Measurements from ENCODE around the gene CDT1. TPM values are rescaled to one million over a fixed set of nuclear protein-coding genes. Genes with fewer than 3 reads are reported as not detected.

Gene CDT1
- total RNA-seq, 1 donor from 2014 or later = 25.3 TPM

DNA sequence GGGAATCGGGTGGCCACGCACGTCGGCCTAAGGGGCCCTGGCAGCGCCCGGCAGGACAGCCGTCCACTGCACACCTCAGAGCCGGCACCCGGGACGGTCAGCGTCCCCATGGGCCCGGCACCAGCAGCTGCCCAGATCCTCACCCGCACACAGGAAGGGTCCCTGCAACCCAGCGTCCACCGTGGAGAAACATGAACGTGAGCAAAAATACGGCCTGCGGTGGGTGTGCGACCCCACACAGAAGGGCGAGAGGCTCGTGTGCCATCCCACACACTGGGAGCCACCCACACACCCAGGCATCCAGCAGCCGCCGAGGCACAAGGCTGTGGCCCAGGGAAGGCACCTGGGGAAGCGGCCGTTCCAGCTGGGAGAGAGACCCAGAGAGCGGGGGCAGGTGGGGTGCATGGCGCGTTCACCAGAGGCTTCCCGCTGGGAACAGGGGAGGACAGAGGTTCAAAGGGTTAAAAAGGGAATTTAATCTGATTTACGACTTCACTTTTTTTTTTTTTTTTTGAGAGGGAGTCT, 25.0 kb upstream of the CDT1 start:
- H3K4me1 Mint-ChIP-seq (ENCODE audit: low read depth) = peaks cover 7% of the 10 kb centered on the region
- H3K4me3 Mint-ChIP-seq (ENCODE audit: low read depth) = no peak overlapping the region
- no peak for DNase-seq (ENCODE audit: low spot score, unreplicated experiment)
- TF ChIP-seq, protein P1, sequence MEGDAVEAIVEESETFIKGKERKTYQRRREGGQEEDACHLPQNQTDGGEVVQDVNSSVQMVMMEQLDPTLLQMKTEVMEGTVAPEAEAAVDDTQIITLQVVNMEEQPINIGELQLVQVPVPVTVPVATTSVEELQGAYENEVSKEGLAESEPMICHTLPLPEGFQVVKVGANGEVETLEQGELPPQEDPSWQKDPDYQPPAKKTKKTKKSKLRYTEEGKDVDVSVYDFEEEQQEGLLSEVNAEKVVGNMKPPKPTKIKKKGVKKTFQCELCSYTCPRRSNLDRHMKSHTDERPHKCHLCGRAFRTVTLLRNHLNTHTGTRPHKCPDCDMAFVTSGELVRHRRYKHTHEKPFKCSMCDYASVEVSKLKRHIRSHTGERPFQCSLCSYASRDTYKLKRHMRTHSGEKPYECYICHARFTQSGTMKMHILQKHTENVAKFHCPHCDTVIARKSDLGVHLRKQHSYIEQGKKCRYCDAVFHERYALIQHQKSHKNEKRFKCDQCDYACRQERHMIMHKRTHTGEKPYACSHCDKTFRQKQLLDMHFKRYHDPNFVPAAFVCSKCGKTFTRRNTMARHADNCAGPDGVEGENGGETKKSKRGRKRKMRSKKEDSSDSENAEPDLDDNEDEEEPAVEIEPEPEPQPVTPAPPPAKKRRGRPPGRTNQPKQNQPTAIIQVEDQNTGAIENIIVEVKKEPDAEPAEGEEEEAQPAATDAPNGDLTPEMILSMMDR (IDR thresholded peaks at IDR 0.05; ENCODE audit: unreplicated experiment) = no peak
- H3K36me3 Mint-ChIP-seq (ENCODE audit: insufficient read depth) = no peaks in the 10 kb centered on the region
- H3K27me3 Mint-ChIP-seq = peaks cover 22% of the 10 kb centered on the region
- no peaks in the 10 kb centered on the region for H3K9me3 Mint-ChIP-seq (ENCODE audit: low read depth)
- no peak overlapping the region for H3K27ac Mint-ChIP-seq

DNA sequence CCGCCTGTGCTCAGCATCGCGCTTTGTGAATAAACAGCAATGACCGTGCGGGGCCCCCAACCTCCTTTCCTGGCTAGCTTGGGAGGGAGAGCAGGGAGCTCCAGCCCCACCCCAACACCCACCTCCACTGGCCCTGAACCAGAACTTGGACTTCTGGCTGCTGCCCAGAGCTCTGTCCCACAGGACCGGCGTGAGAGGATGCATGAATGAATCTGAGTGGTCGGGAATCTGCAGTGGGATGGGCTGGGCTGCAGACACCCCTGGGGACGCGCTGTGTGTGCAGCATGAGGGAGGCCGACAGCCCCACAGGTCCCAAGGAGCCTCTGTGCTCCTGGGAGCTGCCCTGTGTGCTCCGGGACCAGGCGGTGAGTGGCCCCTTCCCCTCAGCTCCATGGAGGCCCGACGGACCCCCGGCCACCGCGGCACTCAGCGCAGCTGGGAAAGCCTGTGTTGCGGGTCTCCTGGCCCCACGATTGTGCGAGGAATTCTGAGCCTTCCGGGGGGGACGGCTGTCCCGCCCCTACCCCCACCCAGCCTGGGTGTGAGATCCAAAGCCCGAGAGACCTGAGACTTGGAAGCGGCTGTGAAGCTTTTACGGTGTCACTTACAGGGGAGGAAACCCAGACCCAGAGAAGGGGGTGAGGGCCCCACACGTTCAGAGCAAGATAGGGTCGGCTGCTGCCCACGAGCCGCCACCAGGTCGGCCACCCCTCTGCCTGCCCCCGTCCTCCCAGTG, 24.0 kb upstream of the CDT1 start:
- Mint-ChIP-seq H3K4me1 (ENCODE audit: low read depth) (peaks cover 3% of the 10 kb centered on the region), H3K4me3 (ENCODE audit: low read depth) (no peak overlapping the region), H3K27me3 (peaks cover 23% of the 10 kb centered on the region), H3K27ac (no peak overlapping the region), H3K9me3 (ENCODE audit: low read depth) (no peaks in the 10 kb centered on the region), H3K36me3 (ENCODE audit: insufficient read depth) (no peaks in the 10 kb centered on the region)
- no peak for DNase-seq (ENCODE audit: low spot score, unreplicated experiment)
- TF ChIP-seq, protein P1 (IDR thresholded peaks at IDR 0.05; ENCODE audit: unreplicated experiment) = no peak

DNA sequence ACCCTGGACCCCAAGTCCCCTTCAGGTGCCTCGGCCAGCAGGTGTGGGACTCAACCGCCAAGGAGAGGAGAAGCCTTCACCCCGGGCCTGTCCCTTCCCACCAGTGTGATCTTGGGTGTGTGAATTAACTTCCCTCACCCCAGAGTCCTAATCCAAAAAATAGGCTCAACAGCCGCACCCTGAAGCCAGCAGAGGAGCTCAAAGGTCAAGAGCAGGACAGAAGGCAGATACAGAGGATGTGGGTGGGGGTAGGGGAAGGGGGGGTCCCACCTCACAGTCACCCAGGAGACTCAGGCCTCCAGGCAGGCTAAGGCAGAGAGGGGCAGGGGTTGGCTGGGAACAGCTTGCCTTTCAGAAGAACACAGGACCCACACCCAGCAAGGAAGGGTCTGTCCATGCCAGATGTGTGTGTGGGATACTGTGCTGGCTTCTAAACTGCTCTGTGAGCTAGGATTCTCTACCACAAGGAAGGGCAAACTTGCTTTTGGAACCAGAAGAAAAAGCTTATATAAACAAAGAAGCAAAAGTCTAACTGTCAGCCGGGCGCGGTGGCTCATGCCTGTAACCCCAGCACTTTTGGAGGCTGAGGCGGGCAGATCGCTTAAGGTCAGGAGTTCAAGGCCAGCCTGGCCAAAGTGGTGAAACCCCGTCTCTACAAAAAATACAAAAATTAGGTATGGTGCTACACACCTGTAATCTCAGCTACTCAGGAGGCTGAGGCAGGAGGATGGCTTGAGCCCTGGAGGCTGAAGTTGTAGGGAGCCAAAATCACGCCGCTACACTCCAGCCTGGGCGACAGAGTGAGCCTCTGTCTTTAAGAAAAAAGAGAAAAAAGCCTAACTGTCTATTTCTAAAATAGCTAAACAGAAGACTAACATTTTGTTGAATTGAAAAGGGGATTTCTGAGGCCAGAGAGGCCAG, 23.2 kb upstream of the CDT1 start:
- no peak for DNase-seq (ENCODE audit: low spot score, unreplicated experiment)
- H3K36me3 Mint-ChIP-seq (ENCODE audit: insufficient read depth) = no peaks in the 10 kb centered on the region
- no peak overlapping the region for H3K4me3 Mint-ChIP-seq (ENCODE audit: low read depth)
- no peaks in the 10 kb centered on the region for H3K9me3 Mint-ChIP-seq (ENCODE audit: low read depth)
- H3K27me3 Mint-ChIP-seq = peaks cover 23% of the 10 kb centered on the region
- TF ChIP-seq, protein P1 (IDR thresholded peaks at IDR 0.05; ENCODE audit: unreplicated experiment) = no peak
- H3K27ac Mint-ChIP-seq = no peak overlapping the region
- H3K4me1 Mint-ChIP-seq (ENCODE audit: low read depth) = peaks cover 3% of the 10 kb centered on the region

DNA sequence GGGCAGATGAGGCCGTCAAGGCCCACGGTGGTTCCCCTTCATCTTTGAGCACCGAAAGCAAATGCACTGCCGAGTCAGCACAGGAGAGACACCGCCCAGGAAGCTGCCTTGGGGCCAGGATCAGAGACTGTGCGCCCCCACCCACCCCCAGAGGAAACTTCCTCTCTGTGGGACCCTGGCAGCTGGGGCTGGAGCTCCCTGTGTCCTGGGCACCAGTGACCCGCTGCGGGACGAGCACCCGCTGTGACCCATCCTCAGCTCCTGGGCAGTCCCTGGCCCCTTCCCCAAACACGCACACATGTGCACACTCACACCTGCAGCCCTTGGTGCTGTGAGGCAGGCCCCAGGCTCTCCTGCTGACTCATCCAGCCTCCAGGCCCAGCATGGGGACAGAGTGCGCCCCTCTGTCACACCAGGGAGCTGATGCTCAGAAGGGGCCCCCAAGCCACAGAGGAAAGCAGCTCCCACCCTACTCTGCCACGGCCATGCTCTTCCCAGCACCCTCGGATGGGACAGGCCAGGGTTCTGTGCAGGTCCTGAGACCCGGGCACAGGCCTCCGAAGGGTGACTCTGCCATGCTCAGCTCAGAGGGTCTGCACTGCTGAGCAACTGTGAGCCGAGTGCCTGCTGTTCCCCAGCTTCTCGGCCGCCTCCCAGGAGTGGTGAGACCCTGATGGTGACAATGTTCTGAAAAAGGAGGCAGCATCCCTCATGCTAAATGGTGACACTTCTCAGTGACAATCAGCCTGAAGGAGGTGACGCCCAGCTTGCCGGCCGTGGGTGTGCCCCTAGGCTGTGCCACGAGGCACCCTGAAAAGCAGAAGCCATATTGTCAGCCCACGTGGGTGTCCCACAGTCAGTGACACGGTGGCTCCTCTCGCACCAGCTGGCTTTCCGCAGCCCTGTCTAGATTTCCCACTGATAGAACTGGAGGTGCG, 22.2 kb upstream of the CDT1 start:
- H3K27ac Mint-ChIP-seq = no peak overlapping the region
- H3K36me3 Mint-ChIP-seq (ENCODE audit: insufficient read depth) = no peaks in the 10 kb centered on the region
- no peaks in the 10 kb centered on the region for H3K9me3 Mint-ChIP-seq (ENCODE audit: low read depth)
- no peak for DNase-seq (ENCODE audit: low spot score, unreplicated experiment)
- H3K4me1 Mint-ChIP-seq (ENCODE audit: low read depth) = peaks cover 3% of the 10 kb centered on the region
- TF ChIP-seq, protein P1 (IDR thresholded peaks at IDR 0.05; ENCODE audit: unreplicated experiment) = no peak
- peaks cover 23% of the 10 kb centered on the region for H3K27me3 Mint-ChIP-seq
- no peak overlapping the region for H3K4me3 Mint-ChIP-seq (ENCODE audit: low read depth)
